A172 (cell line): Measurements from ENCODE around the gene RAG2. TPM values are rescaled to one million over a fixed set of nuclear protein-coding genes. Genes with fewer than 3 reads are reported as not detected.

Source experiments
- DNase-seq: peaks from one replicate; pipeline ENCODE4 v3.0.0-alpha.2; 2015; ENCODE audit warnings: low spot score
- total RNA-seq: library from RNA; depleted of rRNA; stranded (reverse); fragments of >200 nt; shearing (Covaris generic); gene quantifications from 2 replicates; pipeline ENCODE4 v1.2.3, GENCODE V29; 2014; rRNA removed

The RAG2 gene
- not detected in 2 replicates for total RNA-seq

DNA sequence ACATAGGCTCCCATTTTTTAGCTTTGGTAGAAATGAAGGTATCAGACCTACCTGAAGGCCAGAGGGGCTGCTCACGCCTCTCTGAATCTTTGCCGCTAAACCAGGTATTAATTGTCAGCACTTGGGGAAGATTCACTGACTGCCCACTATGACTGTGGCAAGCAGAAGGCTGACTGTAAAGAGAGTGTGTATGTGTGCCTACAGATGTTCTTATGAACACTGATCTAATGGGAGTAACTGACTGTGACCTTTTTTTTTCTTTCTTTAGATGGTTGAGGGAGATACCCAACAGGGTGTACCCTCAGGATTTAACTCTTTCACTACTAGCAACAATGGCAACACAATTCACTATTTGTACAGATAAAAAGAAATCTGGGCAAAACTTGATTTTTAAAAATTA is at the start of gene RAG2:
TSS of gene RAG2 (minus strand) at position 186 of the 400 bp plus-strand sequence. CDS start 4,068 bp downstream, outside the sequence.
- no peak for DNase-seq

DNA sequence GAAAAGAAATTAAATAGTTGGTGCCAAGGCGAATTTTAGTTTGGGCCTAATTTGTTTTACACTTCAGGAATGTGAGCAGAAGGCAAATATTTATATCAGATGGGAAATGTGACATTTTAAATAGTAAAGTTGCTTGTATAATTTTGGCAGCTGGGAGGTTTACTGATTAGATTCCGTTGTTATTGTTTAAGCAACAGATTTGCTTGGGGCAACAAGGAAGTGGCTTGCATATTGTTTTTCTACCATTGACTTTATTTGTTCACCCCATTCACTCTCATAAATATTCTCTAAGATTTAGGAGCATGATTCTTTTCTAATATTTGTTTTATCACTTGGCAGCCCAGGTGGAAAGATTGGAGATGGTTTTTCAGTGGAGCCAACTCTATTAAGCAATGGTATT is 40.5 kb upstream of the RAG2 start:
- DNase-seq, result no peak

DNA sequence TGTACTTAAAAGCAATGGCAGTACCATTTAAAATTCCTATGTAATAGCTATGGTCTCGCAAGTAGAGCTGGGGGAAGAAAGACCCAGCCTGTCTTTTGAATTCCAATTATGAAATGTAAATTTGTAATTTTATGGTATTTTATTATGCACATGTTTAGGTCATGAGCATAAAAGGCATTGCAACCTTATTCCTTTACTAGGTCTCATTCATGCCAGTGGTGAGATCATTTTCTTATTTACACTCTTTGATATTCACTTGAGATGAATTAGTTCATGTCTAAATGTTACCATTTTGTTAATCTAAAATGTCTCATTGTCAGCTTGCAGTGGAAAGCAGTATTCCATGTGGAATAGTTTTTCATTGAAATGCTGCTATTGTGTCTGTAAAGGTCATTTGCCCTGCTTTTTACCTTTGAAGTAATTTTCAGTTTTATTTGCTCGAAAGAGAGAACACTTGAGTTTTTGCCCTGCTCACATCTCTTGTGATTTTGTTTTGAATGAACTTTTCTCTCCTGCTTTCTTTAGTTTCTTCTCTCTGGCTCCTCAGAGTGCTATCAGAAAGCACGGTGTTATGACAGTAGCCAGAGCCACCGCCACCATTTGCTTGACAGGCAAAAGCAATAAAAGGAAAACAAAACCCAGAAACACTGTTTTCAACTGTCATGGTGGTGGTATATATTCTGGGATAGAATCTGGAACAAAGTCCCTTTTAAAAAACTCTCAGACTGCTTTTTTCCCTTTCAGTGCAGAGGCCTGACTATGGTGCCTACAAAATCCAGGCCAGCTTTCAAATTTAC is 37.2 kb upstream of the RAG2 start:
- no peak for DNase-seq

DNA sequence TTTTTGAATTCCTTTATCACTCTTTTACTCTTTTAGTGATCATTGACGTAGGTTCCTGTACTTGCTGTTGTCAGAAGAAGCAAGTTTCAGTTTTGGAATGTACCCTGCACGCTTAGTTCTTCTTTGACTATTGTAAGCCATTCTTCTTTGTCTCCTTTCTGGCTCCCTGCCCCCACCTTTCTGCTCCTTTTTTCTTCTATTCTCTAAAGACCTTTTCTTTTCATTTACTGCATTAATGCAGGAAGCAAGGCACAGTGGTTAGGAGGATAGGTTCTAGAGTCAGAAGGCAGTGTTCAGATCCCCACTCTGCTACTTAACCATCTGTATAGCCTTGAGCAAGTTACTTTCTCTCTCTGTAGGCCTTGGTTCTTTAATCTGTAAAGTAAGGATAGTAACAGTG is 33.7 kb upstream of the RAG2 start:
- no peak for DNase-seq

DNA sequence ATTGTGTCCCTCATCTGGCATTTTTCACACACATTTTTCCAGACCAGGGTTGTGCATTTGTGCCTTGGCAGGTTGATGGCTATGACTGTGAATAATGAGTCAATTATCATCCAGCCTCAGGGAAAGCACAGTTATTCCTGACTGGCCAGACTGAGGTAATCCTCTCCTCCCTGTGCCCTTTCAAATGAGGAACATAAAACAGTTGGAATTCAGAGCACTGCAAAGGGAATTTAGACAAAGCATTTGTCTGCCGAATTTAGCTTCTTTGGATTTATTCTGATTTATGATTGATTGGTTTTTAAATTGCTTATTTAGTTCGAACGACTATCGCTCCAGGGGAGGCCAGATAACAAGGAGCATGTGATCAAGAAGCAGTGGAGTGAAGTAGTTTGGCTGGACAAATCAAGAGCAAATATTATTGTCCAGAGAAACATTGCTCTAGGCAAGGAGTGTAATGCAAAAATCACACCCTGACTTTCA is 30.8 kb upstream of the RAG2 start:
- no peak for DNase-seq

DNA sequence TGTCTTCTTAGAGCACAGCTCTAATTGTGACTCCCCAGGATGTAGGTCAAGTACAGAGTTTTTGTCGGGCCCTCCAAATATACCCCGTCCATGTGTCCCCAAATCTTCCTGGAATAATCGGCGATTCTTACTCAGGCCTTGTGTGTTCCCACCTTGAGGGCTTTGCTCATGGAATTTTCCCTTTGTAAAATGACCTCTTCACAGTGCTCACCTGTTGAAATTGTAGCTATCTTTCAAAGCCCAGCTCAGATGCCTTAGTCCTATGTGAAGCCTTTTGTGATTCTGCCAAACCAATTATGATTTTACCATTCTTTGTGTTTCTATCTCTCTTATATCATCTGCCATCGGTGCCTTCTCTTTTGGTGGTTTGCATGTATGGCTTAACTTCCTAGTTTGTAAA is 30.1 kb upstream of the RAG2 start:
- DNase-seq, result no peak

DNA sequence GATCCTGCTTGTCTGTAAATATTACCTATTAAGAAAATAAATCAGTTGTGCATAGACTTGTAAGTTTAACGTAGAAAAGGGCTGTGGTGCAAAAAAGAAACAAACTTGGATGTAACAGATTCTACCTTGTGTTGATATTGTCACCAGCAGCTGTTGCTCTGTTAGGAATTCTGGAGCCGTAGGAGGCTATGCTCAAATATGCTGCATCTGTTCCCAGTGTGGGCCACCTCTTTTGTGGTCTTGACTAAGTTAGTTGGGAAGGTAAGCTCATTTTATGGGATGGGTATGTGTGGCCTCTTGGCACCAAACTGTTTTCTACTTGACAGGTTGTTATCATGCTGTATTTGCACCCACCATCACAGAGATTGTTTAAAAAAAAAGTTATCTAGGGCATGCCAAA is 29.4 kb upstream of the RAG2 start:
- DNase-seq, result no peak

DNA sequence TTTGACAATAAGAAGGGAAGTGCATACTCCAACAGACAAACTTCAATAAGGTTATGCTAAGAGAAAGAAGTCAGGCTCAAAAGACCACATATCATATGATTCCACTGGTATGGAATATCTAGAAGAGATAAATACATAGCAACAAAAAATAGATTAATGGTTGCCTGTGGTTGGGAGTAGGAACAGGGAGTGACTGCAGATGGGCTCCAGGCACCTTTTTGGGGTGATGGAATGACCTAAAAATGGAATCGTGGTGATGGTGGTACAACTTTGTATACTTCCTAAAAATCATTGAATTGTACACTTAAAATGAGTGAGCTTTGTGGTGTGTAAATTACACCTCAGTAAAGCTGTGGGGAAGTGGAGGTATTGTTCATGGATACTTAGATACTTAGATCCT is 29.0 kb upstream of the RAG2 start:
- DNase-seq, result no peak

DNA sequence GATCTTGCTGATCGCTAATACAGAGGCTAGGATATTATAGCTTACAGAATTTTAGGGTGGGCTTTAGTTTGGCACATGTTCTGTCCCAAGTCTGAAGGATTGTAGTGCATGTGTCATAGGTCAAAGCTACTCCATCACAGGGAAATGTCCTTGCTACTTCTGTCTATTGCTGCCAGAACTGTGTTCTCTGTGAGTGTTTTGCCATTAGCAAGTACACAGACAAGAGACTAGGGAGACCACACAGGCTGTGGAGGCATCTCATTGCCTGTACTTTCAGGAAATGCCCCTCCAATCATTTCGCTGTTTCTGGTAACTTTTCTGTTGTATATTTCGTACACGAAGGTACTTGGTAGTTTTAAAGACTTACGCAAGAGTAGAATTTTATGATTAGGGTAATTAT is 25.5 kb upstream of the RAG2 start:
- no peak for DNase-seq

DNA sequence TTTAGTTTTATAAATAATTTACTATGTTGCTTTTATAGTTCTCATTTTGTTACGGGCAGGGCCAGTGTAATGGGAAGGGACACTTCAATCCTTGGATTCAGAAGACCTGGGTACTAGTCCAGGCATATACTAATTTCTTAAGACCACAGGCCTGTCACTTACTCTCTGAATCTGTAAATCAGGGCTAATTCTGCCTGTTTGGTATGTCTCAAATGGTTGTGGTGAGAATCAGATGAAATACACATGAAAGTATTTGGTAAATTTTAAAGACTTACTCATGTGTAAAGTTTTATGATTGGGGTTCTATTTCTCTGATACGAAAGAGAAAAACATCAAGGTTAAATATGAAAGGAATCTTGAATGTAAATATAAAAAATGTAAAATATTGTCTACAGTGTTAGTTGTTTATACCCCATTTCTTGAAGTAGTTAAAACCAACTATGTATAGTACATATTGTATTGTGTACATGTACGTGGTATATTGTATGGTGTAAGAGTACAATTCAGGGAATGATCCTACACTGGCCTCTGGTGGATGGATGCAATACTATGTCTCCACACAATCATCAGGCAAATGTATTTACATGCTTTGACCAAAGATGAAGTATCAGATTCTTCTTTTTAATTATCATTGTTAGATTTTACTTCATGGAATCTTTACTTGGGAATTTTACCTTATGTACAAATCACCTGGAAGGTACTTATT is 24.5 kb upstream of the RAG2 start:
- DNase-seq, result peak; percentile 53

DNA sequence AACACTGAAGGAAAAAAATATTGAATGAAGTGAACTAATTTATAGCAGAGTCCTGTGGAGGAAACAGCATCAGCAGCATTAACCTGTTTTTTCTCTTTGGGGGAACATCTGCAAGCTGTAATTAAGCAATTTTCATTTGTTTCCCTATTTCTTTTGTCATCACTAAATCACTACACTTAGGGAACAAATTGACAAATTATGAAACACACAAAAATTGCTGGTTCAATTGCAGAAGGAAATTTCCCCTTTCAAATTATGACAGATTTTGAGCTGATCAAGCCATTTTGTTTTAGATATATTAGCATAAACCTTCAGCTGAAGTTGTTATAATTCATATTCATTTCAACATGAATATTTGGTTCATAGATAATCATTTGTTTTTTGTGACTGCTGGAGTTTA is 22.2 kb upstream of the RAG2 start:
- DNase-seq, result no peak

DNA sequence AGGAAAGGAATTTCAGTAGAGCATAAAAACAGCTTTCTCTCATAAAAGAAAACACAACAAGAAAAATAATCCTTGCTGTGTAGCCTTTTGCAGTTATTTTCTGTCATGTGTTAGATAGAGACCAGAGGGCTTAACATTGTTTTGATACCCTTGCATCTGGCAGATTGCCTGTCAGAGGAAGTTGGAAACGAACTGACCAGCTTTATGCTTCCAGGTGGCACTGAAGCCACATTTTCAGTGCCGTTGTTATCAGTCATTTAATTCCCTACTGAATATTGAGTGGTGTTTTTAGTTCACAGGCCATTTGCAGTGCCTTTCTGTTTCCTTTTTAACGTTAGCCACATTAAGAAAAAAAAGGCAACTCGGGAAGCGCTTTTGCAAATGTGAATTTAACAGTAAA is 21.5 kb upstream of the RAG2 start:
- DNase-seq, result no peak

DNA sequence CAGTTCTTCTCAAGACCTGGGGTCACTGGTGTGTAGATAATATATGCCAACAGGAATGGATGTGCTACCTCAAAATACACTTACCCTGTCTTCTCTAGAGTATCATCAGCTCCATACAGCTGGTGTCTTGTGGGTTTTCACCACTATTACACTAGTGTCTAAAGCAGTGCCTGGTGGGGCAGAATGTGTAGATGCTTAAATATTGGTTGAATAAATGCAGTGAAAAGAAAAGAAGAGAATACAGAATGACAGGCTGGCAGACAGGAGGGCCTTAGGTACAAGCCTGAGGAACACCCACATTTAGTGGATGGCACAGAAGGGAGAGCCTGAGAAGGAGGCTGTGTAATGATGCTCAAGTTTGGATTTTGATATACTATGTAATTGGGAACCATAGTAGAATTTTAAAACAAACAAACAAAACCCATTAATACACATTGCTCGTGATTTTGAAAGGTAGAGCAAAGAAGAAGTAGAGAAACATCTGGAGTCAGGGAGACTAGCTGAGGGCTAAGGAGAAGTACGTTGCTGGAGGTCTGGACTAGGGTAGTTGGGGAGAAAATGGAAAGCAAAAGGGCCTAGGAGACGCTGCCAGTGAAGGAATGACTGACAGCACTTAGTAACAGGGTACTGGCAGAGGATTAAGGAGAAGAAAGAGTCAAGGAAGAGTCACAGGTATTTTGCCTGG is 20.5 kb upstream of the RAG2 start:
- DNase-seq, result no peak

DNA sequence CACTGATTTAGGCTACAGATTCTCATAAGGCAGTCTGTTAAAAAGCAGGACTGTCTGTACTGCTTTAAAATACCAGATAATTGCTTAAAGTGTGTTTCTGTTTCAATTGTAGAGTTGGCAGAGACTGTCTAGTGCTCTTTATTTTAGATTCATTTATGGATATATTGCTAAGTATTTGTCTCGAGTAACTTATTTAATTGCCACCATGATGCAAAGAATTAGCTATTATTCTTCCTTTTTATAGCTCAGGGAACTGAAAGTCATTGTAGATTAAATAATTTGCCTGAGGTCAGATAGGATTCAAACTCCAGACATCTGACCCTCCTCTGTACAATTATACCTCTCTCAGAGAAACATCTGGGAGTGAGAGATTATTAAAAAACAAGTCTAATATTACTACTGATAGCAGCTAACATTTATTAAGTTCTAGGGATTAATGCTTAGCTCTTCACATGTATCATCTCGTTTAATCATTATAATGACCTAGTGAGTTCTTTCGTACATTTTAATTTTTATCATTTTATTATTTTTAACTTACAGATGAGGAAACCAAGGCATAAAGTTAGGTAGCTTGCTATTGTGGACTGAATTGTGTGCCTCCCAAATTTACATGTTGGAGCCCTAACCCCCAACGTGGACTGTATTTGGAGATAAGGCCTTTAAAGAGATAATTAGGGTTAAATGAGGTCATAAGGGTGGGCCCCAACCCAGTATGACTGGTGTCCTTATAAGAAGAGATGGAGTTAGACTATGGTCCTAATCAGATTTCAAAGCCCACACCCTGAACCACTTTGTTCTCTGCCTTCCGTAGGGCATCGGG is 19.7 kb upstream of the RAG2 start:
- no peak for DNase-seq

DNA sequence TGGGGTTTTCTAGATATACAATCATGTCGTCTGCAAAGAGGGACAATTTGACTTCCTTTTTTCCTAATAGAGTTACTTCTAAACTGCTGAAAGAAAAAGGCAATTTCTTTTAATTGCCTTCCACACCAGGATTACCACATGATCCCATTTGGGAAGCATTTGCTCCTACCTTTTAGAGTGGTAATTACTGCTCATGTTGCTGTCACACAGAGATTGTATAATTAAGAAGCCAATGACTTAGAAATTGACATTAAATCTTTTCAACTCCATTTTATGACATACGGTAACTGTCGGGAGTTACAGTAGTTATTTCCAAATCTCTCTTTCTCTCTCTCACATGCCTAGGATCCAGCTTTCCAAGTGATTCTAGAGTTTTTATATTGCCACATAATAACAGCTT is 17.8 kb upstream of the RAG2 start:
- DNase-seq, result no peak

DNA sequence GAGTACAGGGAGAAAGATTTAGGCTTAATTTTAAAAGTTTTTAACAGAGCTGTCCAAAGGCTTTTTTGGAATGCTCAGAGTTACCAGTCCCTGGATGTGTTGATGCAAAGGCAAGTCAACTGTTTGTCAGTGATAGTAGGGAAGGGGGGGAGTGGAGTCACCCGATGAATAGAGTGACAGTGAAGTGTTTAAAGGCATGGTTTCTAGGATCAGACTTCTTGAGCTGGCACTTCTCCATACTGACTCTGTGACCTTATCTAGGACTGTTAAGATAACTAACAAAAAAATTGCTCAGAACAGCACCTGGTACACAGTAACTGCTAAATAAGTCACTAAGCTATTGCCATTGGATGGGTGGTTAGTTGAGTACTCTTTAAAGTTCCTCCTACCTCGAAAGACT is 11.3 kb upstream of the RAG2 start:
- DNase-seq, result no peak

DNA sequence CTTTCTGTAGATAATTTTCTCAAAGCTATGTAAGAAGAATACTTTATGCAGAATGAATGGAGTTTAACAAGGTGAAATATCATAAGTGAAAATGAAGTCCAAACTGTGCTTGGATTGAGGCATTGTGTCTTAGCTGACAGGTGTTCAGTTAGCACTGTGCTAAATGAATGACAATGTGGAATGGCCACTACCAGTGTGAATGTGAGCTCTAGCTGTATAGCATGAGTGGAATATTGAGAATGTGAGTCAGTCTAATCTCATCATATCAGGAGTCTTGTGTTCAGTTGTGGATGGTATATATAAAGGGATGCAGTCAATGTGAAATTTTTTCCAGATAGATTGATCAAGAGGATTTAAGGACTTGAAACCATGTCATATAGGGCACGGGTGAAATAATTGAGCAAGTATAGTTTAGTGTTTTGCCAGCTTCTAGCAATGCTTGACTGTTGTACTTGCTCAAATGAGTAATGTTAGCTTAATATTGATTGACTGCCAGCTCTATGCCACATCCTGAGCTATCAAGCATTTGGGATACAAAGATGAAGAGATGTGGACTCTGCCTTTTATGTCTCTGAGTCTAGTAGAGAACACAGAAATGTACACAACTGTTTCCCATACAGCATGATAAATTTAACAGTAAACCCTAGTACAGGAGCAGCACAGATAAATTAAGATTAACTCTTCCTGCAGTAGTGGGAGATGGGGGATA is 10.6 kb upstream of the RAG2 start:
- no peak for DNase-seq

DNA sequence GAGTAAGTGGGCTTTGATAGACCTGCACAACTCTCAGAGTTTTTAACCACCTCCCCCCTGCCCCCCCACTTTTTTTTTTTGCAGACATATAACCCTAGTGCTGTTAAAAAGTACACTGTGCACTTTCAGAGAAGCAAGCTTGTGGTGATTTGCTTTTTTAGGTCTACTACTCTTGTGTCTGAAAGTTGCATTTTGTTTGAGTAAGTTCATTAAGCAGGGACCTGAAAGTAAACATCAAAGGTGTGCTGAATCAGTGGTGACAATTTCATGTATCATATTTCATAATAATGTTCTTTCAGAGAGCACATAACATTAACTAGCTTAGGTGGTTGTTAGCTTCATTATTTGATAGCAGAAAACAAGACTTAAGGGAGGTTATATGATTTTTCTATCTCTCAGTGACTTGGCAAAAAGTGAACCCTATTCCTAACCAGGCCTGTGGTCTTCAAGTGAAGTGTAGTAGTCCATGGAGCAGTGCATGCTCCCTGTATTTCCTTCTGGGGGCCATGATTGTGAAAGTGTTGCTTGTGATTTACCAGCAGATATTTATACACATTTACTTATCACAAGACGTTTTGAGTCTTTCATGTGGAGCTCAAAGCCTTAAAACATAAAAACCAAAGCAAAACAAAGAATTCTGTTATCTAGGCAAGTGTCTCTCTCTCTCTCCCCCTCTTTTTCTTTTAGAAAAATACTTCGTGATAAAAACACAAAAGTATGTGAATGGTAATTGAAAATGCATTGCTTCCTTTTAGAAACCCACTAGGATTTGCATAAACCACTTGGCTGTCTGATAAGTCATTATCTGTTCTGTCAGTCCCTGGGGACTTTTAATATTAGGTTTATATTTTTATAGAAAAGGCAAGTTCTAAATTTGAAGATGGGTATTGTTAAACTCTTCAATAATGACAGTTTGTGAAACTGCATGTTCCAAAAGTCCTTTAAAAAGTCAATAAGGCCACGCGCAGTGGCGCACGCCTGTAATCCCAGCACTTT is 7.5 kb upstream of the RAG2 start:
- no peak for DNase-seq

DNA sequence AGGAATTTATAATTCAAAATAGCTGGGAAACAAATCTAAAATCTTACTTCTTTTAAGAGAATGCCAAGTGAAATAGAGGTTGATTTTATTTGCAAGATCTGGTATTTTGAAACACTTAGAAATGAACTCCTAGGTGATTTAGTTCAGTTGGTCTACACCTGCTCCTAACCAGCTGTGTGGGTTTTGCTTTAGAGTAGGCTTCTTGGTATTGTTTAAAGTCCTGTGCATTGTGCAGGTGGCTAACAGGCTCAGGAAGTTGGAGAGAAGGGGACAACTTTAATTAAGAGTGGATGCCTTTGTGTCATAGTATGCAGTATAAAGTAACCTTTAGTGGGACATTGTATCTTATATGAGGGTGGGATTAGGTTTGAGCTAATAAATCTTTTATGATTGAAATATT is 4.1 kb upstream of the RAG2 start:
- DNase-seq, result no peak

DNA sequence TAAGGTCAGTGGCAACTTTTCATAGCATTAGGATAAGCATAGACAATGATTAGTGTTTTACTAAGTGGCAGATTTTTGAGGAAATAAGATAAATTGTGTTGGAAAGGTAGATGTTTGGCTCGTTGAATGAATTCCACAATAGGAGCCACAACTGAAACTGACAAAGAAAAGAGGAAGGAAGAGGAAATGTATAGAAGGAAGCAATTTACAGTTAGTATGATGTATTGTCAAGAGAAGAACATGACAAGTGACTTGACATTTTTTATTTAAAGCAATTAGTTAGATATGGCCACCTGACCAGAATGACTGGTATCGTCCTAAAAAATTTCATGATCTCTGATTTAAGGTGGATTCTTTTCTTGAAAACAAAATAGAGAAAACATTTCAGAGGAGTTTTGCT is 3.1 kb upstream of the RAG2 start:
- DNase-seq, result no peak
